Renal cortex interstitium (tissue), 11 donors: ENCODE results near the gene RTL9. TPM values are rescaled to one million over a fixed set of nuclear protein-coding genes. Genes with fewer than 3 reads are reported as not detected.
"Not testable (repeated sequence)": the region's sequence is repeated elsewhere in the genome, so short reads cannot be mapped to it uniquely, and the experiment has no call there.

Experiments
- DNase-seq, 11 donors: peaks; one replicate each; pipeline ENCODE4 v3.0.0-alpha.2; 2013; ENCODE audit warnings: low read depth in 9 of 11, low spot score in 4 of 11; ENCODE audit errors: extremely low read depth in 1 of 11
- polyA plus RNA-seq, 3 donors: library from polyadenylated mRNA; unstranded; fragments of 120-200 nt; gene quantifications; one replicate each; pipeline ENCODE4 v1.2.1, GENCODE V29; 2013; ENCODE audit not compliant: insufficient read length in 3 of 3

RTL9 gene
- polyA plus RNA-seq, 3 donors, result 0.19 to 0.32 (median 0.19) TPM

DNA sequence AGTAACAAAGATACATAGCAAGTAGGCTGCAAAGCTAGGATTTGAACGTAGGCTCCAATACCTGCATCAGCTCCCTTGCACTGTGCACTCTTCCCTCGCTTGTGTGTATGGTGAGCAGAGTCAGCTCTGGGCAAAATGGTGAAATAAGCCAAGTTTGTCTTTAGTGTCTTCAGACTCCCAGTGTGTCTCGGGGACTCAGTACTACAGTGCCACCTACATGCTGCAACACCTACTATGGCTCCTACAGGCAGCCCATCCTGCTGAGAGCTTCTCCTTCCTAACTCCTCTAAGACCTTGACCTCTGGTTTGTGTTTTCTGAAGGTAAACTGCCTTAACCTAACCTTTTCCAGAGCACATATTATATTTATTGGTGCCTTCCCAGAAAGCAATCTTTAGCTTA lies 42.5 kb downstream of the RTL9 start:
- DNase-seq, result no peak

DNA sequence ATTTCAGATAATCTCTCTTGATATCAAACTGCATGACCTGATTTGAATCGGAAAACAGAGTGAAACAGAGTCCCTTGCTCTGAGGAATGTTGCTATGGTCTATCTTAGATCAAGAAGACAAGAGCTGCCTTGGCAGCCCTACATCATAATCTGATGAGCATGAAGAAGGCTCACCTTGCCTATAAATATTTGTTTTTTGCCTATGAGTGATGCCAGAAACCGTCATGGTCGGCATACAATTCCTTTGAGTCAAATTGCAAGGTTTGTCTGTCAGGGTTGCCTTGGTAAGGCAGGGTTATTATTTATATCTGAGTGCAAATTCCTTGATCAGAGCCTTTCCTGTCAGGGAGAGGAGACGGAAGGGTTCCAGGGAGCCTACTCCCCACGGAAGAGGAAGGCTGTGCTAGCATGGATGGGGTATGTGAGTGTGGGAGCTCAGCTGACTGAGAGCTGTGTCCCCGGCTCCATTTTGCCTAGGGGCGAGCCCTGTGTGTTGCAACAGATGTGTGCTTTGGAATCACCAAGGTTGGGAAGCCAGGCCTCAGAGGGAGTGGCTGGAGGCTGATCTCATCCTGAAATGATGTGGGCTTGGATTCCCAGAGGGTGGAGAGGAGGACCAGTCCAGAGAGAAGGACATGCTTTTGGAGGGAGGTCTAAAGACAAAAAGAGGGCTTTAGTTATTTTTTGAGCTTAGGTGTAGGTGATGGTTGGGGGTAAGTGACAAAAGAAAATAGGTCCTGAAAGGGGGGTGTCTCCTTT lies 43.6 kb downstream of the RTL9 start:
- DNase-seq, result no peak

DNA sequence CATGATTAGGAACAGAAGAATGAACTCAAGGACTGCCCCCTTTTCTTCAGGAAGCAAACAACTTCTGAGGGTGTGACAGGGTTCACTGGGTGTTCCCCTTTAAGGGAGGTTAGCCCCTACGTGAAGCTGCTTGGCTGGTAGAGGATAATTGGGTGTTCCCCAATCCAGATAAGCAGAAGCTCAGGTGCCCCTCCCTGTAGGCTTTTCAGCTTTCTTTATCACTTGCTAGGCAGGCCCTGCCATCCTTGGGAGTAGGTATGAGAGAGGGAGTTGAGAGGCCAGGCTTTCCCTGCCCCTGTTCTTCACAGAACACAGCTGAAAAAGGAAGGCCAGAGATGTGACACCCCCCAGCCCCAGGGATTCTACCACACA lies 44.2 kb downstream of the RTL9 start:
- DNase-seq, result no peak

DNA sequence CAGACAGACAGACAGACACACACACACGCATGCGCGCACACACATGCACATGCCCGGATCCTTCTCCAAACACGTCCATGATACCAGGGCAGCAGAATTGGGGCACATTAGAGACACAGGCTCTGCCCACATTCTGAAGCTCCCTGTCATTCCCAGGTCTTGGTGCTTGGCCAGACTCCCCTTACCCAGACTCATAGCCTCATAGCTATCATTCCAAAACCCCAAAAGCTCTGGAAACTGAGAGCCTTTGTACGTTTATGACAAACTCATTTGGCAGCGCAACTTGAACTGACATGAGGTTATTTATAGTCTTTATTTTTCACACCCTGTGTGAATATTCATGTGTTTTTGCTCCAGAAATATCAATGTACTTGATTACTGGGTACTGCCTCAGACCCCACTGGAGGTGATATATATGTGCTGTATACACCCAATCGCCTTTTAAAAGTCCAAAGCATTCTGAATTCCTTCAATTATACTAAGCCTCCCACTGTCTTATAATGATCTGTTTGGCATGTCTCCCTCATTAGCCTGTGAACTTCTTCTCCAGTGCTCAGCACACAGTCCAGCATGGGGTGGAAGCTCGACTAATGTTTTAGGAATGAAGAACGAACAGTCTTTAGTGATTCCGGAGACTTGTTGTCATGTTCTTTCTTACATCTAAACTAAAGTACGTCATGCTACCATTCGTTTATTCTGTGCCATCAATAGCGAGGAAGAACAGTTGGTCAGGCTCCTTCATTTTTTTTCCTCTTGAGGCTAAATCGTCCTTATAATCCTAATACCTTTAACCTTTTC lies 45.0 kb downstream of the RTL9 start:
- DNase-seq, result no peak

DNA sequence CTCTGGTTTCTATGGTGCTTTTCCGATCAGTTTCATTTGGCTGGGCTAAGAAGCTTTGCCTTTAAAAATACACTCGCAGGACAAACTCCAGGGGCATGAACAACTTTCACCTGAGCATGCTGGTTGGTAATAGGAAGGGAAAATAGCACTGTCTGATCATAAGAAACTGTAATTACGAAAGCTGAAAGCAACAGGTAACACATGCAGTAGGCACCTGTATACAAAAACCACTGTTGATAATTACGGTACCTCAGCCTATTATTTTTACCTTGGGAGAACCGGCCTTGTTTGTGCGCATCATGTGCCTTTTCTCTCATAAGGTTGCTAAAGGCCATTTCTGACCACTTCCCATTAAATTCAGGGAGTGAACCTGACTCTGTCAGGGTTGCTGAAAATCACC lies 45.7 kb downstream of the RTL9 start:
- DNase-seq, result no peak

DNA sequence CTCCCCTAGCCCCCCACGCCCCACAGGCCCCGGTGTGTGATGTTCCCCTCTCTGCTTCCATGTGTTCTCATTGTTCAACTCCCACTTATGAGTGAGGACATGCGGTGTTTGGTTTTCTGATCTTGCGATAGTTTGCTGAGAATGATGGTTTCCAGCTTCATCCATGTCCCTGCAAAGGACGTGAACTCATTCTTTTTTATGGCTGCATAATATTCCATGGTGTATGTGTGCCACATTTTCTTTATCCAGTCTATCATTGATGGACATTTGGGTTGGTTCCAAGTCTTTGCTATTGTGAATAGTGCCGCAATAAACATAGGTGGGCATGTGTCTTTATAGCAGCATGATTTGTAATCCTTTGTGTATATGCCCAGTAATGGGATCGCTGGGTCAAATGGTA lies 47.6 kb downstream of the RTL9 start:
- DNase-seq, result not testable (repeated sequence)

DNA sequence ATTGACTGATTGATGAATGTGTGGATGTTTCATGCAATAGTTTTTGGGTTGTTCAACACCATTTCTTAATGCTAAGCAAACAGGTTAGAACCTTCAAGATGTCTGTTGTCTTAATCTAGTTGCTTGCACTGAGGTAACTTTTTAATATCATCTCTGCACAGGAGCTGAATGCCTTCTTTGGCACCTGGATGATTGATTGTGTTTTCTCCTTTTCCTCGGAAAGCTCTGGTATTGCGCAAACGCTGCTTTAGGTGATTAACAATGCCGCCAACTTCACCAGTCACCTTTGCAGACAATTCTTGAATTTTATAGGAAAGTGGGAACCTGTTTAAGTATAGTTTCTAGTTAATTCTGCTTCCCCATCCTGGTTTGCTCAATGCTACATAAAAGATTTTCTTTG lies 48.2 kb downstream of the RTL9 start:
- no peak for DNase-seq

DNA sequence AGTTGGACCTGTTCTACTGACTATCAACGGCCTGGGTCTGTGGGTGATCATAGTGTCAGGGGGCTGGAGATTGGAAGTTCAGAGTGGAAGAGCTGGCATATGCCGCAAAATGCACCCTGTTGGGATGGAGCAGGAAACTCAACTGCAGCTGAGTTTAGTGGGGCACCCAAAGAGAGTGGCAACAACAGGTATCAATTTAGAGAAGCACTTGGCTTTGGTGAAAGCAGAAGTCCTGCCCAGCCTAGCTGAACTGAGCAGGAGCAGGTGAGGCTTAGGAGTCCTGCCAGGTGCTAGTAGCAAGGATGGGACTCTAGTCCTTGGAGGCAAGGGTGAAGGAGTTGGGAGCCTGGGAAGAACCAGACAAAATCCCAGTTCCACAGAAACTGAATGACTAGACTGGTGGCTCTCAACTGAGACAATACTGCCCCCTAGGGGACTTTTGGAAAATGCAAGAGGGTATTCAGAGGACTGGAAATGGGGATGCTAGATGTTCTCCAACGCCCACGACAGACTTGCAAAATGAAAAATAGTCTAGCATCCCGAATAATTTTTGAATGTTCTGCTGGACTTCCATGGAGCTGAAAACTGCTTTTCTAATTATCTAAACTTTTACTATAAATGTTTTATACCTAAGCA lies 49.4 kb downstream of the RTL9 start:
- peak in 6 of 11 donors; percentile 27 to 54 (median 44) for DNase-seq

Other genes starting within 250 kb of the RTL9 start
- 10 to 100 TPM; 17.1 to 20.6 (median 19.2) TPM for gene AMMECR1, start 40.8 kb upstream of the RTL9 start, polyA plus RNA-seq